Epidermal melanocyte (primary cell): ENCODE results near the gene DNAJC5.
A peak's percentile ranks its signal among the peaks of the same experiment; 100 is the strongest.
"Not testable (repeated sequence)": the region's sequence is repeated elsewhere in the genome, so short reads cannot be mapped to it uniquely, and the experiment has no call there.

Source experiments
- DNase-seq: peaks from one replicate; pipeline ENCODE4 v3.0.0; 2011; ENCODE audit warnings: low spot score; ENCODE audit not compliant: insufficient read length

DNAJC5 gene, protein sequence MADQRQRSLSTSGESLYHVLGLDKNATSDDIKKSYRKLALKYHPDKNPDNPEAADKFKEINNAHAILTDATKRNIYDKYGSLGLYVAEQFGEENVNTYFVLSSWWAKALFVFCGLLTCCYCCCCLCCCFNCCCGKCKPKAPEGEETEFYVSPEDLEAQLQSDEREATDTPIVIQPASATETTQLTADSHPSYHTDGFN

DNA sequence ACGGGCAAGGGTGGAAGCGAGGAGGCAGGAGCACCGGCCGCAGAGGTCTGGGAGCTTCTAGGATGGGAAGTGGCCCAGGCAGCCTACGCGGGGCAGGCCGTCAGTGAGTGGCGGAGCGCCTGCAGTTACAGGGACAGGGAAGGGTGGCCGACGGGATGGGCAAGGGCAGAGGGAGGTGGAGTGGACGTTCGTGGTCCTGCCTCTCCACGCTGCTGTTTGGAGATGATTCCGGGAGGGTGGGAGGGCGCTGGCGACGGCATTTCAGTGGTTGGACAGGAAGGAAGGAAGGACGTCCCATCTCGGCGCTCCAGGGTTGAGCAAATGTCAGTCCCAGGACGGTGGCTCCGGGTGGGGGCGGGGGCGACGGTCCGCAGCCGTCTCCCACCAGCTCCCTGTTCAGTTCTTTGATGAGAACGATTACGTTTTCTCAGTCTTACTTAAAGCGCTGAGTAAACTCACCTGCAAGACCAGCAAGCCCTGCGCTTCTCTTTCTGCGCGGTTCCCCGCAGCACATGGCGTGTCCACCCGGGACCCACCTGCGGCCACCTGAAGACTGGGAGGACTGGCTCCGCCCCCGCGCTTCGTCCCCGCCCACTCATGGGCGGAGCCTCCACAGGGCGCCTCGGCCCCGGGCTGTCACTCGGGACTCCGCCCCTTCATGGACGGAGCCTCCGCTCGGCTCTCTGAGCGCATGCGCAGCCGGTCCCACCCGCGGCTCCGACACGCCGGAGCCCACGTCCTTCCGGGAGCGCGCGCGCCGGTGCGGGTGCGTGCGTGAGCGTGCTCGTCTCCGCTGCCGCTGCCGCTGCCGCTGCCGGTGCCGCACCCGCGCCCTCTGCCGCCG, at the start of gene DNAJC5:
Gene DNAJC5 (plus strand): TSS at position 769 of the 844 bp plus-strand sequence. CDS start 33,220 bp downstream, outside the sequence.
- peak; percentile 100 for DNase-seq

DNA sequence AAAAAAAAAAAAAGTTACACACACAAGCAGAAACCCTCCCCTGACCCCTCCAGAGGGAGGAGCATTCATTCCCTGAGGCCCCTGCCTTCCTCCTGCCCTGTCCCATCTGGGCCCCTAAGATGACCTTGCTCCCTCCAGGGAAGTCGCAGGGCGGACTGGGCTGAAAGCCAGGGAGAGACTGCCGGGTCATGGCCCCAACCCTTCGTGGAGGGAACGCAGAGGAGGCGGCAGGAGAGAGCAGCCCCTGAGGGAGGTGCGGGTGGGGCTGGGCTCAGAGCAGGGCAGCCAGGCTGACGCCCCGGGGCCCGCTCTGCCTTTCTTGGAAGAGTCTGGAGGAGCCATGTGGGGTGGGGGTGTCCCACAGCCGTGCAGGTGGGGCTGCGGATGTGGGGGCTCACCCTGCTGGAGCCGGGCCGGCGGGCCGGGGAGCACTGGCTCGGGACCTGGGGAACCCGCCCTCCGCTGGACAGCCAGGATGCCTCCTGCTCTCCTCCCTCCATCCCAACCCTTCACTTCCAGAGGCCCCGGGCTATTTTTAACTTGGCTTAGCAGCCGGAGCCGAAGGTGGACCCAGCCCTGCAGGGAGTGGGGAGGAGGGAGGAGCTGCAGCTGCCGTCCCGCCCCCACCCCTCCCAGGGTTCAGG, 48.7 kb upstream of the DNAJC5 start:
- peak; percentile 64 for DNase-seq

DNA sequence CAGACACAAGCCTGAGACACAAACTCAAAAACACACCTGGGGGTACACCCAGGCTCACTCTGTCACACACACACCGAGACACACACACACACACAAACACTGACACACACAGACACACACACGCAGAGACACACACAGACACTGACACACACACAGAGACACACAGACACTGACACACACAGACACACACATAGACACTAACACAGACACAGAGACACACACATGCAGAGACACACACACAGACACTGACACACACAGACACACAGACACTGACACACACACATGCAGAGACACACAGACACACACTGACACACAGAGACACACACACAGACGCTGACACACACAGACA, 48.1 kb upstream of the DNAJC5 start:
- no peak for DNase-seq

DNA sequence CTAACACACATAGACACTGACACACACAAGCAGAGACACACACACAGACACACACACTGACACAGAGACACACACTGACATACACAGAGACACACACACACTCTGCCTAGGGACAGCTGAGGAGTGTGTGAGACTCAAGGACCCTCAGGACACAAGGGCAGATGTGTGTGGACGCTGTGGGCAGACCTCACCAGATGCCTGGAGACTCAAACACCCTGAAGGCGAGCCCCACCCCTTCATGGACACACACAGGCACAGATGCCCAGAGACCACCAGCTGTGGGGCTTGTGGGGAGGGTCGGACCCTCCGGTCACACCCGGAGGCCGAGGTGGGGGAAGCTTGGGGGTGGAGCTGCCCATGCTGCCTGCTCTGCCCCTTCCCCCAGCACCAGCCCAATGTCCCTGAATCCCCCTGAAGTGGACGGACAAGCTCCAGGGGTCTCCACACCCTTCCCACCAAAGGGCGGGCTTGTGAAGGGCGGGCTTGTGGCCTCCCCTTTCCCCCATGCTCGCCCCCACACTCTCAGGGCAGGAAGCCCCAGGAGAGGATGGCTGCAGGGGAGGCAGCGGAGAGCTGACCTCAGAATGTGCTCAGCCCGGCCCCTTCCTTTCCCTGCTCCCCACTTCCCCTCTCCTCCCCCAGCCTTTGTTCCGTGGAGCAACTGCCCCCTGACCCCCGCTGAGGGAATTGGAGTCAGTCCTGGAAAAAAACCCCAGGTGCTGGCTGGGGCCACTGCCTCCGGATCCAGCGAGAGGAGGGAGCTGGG, 47.5 kb upstream of the DNAJC5 start:
- DNase-seq = no peak

DNA sequence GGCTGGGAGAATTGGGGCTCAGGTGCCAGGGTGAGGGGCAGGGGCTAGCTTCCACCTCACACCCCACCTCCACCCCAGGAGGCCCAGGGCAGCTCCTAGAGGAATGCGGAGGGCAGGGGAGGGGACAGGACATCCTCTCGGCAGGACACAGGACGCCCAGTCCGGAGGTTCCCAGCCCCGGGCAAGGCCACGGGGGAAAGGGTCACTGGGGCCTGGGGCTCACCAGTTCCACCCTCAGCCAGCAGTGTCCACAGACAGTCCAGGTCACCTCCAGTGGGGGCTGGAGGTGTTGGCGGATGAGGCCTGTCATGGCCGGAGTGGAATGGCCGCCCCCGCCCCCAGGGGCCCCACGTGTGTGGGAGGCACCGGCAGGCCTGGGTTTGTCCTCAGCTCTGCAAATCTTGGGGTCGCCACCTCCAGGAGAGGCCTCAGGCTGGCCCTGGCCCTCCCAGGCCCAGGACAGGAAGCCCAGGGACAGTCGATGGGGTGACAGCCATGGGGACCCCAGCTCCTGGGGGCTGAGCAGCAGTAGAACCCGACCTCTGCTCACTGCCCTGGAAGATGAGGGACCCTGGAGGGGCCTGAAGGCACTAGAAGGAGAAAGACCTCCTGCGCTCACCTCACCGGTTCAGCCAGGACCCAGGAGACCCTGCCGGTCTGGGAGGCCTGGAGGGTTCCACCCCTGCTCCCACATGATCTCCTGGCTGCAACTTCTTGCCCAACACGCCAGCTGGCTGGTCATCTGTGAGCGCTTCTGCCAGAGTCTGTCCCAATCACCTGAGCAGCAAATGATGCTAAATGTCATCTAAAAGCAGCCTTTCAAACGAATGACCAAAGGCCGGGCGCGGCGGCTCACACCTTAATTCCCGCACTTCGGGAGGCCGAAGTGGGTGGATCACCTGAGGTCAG, 46.7 kb upstream of the DNAJC5 start:
- DNase-seq = no peak

DNA sequence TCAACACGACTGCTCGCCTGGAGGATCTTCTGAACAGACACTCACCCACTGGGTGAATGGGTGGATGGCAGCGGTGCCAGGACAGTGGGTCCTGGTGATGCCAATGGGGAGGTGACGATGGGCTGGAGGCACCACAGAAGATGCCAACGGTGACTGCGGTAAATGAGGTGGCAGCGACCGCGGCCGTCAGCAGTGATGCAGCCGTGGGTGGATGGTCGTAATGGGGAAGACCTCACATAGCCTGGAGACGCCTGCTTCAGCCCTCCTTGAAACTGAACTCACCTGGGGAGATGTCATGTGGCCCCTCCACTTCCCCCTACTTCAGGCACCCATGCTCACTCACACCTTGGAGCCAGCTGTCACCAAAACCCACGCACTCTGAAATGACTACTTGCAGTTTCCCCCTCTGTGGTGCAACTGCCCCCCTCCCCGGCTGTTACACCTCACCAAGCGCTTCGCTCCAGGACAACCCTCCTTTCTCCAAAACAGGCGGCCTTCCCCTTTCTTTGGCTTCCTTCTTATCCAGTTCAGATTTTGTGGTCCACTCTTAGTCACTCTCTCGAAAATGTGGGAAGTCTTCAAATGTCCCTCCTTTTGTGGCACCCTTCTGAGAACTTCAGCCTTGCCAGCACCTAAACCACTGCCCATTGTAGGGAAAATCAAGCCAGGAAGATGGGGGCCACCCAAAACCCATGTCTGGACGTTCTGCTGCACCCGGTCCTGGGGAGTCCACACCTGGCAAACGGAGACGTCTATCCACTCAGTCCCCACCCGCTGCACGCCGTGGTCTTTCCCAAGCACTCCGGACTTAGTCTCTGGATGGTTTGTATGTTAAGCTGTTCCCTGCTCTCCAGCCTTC, 44.0 kb upstream of the DNAJC5 start:
- no peak for DNase-seq

DNA sequence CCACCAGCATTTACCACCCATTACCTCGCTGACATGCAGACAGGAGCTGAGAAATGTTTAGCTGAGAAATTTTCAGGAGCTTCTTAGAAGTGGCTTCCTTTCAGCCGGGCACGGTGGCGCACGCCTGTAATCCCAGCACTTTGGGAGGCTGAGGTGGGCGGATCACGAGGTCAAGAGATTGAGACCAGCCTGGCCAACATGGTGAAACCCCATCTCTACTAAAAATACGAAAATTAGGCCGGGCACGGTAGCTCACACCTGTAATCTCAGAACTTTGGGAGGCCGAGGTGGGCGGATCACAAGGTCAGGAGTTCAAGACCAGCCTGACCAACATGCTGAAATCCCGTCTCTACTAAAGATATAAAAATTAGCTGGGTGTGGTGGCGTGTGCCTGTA, 43.4 kb upstream of the DNAJC5 start:
- not testable (repeated sequence) for DNase-seq

DNA sequence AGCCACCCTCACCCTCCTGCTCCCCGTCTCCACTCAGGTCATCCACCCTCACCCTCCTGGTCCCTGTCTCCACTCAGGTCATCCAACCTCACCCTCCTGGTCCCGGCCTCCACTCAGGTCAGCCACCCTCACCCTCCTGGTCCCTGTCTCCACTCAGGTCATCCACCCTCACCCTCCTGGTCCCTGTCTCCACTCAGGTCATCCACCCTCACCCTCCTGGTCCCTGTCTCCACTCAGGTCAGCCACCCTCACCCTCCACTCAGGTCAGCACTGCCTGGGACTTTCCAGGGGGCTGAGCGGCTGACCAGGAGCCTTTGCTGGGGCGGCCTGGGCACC, 41.2 kb upstream of the DNAJC5 start:
- DNase-seq = not testable (repeated sequence)

DNA sequence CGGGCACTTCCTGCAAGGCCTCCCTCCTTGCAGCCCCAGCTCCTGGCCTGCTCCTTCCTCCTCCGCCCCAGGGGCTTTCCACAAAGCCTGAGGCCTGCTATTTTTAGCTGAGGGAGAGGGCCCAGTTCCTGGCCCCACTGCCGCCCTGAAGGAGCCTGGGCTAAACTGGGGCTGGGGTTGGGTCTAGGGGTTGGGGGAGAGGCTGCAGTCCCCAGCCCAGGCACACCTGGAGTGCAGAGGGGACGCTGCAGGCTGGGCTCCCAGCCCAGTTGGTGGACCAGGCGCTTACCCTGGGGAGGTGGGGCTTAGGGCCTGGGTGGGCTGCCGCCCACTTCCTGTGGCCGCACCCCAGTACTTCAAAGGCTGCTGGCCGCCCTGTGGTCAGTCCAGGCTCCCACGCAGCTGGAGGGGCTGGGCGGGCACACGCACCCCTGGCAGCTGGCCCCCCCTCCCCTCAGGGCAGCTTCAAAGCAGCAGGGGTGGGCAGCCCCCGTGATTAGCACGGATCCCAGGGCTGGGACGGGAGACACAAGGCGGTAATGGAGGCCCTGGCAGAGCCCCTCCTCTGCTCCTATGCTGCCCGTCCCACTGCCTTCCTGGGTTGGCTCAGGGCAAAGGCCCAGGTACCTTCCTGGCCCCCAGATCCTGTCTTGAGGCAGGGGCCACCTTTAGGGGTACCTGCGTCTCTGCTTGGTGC, 40.7 kb upstream of the DNAJC5 start:
- peak; percentile 72 for DNase-seq

DNA sequence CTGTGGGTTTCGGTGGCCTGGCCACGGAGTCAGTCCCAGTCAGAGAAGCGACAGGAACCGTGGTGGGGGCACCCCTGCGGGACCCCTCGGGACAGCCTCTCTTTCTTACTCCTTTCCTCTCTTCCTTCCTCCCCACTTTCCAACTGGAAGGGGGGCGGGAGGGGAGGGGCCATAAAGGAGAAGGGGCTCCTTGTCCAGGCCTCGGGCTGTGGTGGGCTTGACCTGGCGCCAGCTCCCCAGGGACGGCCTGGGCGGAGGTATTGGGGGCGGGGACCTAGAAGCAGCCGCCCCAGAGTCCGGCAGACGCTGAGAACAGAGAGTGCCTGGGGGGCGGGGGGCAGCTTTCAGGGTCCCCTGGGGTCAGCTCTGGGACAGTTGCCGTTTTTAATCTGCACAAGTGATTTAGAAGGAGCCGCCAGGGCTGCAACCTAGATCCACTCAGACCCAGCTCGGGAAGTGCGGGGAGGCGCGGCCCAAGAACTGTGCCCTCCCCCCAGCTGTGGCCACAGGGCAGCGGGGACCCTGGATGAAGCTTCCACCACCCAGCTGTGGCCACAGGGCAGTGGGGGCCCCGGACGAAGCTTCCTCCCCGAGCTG, 40.1 kb upstream of the DNAJC5 start:
- DNase-seq = no peak

DNA sequence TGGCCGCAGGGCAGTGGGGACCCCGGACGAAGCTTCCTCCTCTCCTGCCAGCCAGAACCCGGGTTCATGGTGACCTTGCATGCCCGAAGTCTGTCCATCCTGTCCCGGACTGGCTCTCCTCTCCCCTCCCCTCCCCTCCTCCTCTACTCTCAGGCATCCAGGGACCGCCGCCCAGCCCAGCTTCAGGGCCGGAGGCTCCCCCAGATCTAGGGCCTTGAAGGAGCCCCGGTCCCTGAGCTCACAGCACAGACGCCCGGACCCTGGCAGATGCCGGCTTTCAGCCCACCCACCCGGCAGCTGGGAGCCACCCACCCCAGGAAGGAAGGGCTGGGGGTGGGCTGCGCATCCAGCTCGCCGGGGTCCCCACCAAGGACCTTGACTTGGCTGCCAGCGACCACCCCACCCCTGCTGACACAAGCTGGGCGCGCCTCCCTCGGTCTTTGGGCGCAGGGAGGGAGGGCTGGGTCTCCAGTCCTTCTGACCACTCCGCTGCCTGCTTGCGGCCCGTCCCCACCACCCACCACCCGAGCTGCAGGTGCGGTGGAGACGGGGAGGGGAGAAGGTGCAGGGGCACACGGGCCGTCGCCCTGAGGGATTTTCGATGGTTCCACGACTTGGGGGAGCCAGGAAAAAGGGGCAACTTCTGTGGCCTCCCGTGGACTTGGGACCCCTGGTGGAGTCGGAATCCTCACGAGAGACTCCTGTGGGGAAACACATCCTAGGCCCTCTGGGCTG, 39.4 kb upstream of the DNAJC5 start:
- DNase-seq = no peak

DNA sequence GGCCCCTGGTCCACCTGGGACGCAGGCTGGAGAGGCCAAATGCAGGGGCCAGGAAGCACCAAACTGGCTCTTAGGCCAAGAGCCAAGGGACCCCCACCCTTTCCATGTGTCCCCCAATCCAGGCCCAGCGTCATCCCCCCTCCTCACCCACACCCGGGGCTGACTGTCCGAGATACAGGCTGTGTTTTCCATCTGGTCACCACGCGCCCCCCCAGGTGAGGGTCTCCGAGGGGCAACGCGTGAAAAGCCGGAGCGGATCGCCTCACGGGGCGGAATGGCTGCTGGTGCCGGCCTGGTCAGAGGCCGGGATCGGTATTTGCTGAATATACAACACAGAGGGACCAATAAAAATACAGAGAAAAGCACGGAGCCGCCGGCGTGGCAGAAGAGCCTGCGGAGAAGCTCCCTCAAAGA, 38.8 kb upstream of the DNAJC5 start:
- DNase-seq = no peak

DNA sequence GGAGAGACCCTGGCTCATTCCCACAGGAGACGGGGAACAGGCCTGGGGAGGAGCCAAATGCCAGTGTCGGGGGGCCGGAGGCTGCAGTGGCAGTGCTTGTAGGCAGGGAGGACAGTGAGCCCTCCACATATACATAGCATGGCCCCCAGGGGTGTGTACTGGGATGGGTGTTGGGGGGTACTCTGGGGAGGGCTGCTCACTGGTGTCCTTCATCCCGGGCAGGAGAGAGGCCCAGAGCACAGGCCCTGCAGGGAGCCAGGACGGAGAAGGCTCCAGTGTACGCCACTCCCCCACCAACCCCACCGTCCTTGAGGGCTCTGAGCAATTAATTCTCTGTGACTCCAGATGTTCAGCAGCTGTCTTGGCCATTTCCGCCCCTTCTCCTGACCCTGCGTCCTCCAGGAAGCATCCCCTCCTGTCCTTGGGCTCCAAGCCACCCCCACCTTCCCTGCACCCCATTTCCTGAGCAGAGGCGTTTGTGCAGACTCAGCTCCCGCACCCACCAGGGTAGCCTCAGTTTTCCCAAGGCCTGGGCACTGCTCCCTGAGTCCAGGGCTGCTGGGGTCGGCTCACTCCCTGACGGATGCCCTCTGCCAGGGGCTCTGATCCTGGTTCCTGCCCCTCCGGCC, 37.0 kb upstream of the DNAJC5 start:
- DNase-seq = no peak

DNA sequence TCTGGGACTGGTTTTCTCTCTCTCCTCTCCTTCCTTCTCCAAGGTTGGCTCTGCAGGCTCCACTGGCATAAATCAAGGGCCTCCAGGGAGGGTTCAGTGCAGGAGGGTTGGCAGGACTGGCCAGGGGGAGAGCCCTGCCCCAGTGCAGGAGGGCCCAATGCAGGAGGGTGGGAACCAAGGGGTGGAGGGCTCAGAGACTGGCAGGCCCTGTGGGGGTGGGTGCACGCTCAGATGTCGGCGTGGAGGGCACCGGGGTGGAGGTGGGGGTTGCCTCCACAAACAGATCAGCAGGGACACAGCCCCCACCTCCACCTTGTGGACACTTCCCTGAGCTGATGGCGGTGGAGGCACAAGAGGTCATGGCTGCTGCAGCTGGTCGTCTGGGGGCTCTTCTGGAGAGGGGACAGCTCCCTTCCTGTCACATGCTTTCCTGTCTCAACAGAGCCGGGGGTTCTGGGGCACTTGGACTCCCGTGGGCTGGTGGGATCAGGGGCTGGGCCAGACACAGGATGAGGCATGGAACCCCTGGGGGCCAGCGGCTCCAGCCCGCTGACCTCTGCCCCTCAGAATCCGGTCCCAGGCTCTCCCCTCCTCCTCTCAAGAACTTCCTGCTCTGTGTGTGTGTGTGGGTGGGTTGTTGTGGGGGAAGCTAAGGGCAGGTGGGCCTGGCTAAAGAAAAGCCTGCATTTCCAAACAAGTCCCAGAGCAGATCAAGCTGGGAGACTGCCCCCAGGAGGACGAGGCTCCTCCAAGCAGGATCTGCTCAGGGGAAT, 36.3 kb upstream of the DNAJC5 start:
- DNase-seq = no peak

DNA sequence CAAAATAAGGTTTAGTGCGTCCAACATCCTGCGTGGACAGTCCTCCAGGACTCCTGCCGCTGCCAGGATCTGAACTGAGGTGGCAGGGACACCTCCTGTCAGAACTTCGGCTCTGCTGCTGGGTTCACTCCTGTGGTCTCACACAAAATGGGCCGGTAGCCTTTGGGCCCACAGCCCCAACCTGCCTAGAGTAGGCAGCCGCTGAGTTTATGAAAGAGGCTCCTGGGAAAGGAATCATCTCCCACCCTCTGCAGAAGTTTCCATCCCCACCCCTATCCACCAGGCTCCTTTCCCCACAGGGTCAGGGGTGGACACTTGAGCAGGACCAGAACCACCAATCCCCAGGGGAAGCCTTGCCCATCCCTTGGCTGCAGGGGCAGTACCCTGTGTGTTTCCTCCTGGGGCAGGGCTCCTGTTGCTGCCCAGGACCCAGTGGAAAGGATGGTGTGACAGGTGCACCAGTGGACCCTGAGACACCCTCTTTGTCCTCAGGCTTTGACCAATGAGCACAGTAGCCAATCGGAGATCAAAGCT, 35.7 kb upstream of the DNAJC5 start:
- DNase-seq = no peak

DNA sequence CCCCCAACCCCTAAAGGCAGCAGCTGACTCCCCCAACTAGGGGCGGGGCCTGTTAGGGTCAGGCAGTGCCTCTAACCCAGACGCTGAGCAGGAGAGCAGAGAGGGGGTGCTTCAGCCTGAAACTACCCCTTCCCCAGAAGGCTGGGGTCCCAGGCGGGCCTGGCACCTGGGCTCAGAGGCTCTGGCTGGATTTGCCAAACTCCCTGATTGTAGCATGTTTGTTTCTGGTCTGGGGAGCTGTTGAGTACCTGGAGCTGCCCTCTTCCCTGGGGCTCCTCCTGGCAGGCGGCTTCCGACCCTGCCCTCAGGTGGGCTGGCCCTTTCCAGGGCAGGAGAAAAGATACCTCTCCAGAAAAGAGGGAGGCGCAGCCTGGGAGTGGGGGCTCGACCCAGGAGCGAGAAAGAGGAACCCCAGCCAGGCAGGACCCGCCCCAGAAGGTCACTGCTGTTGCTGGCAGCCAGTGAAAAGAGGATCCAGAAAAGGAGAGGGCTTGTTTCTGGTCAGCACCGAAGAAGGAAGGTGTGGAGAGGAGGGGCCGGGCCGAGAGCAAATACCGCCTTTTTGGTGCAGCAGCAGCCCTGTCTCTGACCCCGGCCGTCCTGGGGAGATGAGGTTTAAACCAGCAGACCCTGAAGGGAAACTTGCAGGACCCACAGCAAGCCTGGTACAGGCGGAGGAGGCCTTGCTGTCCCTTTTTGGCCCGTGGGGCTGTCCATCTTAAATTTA, 34.4 kb upstream of the DNAJC5 start:
- DNase-seq = no peak
